HG03575 (cell line): ENCODE data around the gene PIGV.
"Not testable (repeated sequence)": the region's sequence is repeated elsewhere in the genome, so short reads cannot be mapped to it uniquely, and the experiment has no call there.

ENCODE experiments used
- ATAC-seq: cut with Tn5 transposase; IDR thresholded peaks from one replicate; pipeline ENCODE4 v1.9.1; 2021; ENCODE audit not compliant: unreplicated experiment, insufficient number of reproducible peaks, low FRiP score; ENCODE audit errors: extremely low read depth

PIGV gene

GRCh38 chr1:26827663-26828062, 39.9 kb downstream of the PIGV start:
- ATAC-seq = no peak

GRCh38 chr1:26828411-26828991, 40.8 kb downstream of the PIGV start:
- ATAC-seq = no peak

- ATAC-seq = no peak
These were observed 41.6 kb downstream of the PIGV start for GRCh38 chr1:26829184-26829911.

GRCh38 chr1:26831059-26831458, 43.3 kb downstream of the PIGV start:
- no peak for ATAC-seq

- no peak for ATAC-seq
These were observed 43.9 kb downstream of the PIGV start for GRCh38 chr1:26831546-26832248.

GRCh38 chr1:26832249-26832960, 44.7 kb downstream of the PIGV start:
- ATAC-seq = no peak

- no peak for ATAC-seq
These were observed 46.0 kb downstream of the PIGV start for GRCh38 chr1:26833432-26834405.

- not testable (repeated sequence) for ATAC-seq
These were observed 49.9 kb downstream of the PIGV start for GRCh38 chr1:26837665-26838064.

- ATAC-seq = peak; percentile 48
These were observed 51.0 kb downstream of the PIGV start for GRCh38 chr1:26838474-26839338.

- ATAC-seq = no peak
These were observed 51.6 kb downstream of the PIGV start for GRCh38 chr1:26839339-26839722.

GRCh38 chr1:26839779-26840178, 52.0 kb downstream of the PIGV start:
- ATAC-seq = no peak

- no peak for ATAC-seq
These were observed 56.9 kb downstream of the PIGV start for GRCh38 chr1:26844424-26845196.

GRCh38 chr1:26847826-26848225, 60.1 kb downstream of the PIGV start:
- ATAC-seq = not testable (repeated sequence)
